ENCODE results near the gene CDC42SE2. TPM values are rescaled to one million over a fixed set of nuclear protein-coding genes. Genes with fewer than 3 reads are reported as not detected.
A peak's percentile ranks its signal among the peaks of the same experiment; 100 is the strongest.

Gene CDC42SE2
- total and polyA plus RNA-seq, 2 of the 4 experiments (the other 2 are of a cell fraction): 12.5 to 19.4 TPM

GRCh38 chr5:131258733-131259132, 5.1 kb upstream of the CDC42SE2 start:
- DNase-seq (no peak), ATAC-seq (ENCODE audit: low read depth) (no peak)
- ChIA-PET POLR2A (ENCODE audit: unreplicated experiment) (interaction anchor here (0.6 kb wide), 1 partner anchor 96 kb away, joined by 6 read pairs; no protein-coding TSS in a partner anchor), CTCF (interaction anchor here (0.6 kb wide), 1 partner anchor 164 kb away, joined by 3 read pairs; no protein-coding TSS in a partner anchor)
- Histone ChIP-seq H2BK15ac (ENCODE audit: low read depth, low read length) (peak overlapping the region; percentile 89; the same call in 2 of the 3 replicates), H3K4me3 (ENCODE audit: insufficient read depth, low read depth, low read length) (no peak overlapping the region), H4K5ac (ENCODE audit: low read depth, low read length) (no peak overlapping the region), H4K8ac (ENCODE audit: low read depth in 2 of 2, low read length in 2 of 2) (peak overlapping the region; percentile 78 to 85; a peak in 2 of 4 replicates), H3K9me3 (ENCODE audit: control insufficient read depth, insufficient read depth, low read length) (no peaks in the 10 kb centered on the region), H3K79me1 (ENCODE audit: low read depth in 1 of 2, low read length in 2 of 2) (0 out of 4 replicates have a peak, but pooled peaks cover 3 to 5% of the 10 kb centered on the region in 2 experiments), H2BK20ac (ENCODE audit: low read depth, low read length) (peak overlapping the region; percentile 87; the same call in 1 of the 2 replicates), H3K27ac (ENCODE audit: insufficient read depth, low read length) (peak overlapping the region; percentile 9; the same call in 1 of the 2 replicates), H3K18ac (ENCODE audit: low read depth, low read length) (peak overlapping the region; percentile 97; the same call in 1 of the 2 replicates), H4K20me1 (ENCODE audit: insufficient read depth, low read length) (no peaks in the 10 kb centered on the region), H4K91ac (ENCODE audit: insufficient read depth, low read depth, low read length) (peak overlapping the region; percentile 77), H3K56ac (ENCODE audit: extremely low read depth, insufficient read depth, low read length) (no peak overlapping the region; the same call in 1 of the 2 replicates), H3K9ac (ENCODE audit: low read depth, low read length) (no peak overlapping the region), H2AK5ac (ENCODE audit: low read depth, low read length) (0 out of 2 replicates have a peak overlapping the region, but pooled peaks have one; percentile 61), H3K9me1 (ENCODE audit: insufficient read depth, low read length) (peaks cover 6% of the 10 kb centered on the region; the same call in 1 of the 2 replicates), H2AFZ (replicated peaks; ENCODE audit: low read length, poor library complexity) (no peak overlapping the region), H3K4me1 (ENCODE audit: control insufficient read depth, insufficient read depth, low read length) (peaks cover 13% of the 10 kb centered on the region), H2AK9ac (replicated peaks; ENCODE audit: low read depth, low read length, poor library complexity) (no peak overlapping the region), H2BK120ac (ENCODE audit: low read depth, low read length) (peak overlapping the region; percentile 81), H3K23ac (ENCODE audit: low read depth, low read length) (peak overlapping the region; percentile 5; the same call in 1 of the 2 replicates), H3K4me2 (ENCODE audit: low read depth, low read length) (no peak overlapping the region; the same call in 1 of the 2 replicates), H3K36me3 (ENCODE audit: control insufficient read depth, insufficient read depth, low read length) (no peaks in the 10 kb centered on the region), H3K27me3 (ENCODE audit: control insufficient read depth, insufficient read depth, low read length) (no peaks in the 10 kb centered on the region), H3K4ac (ENCODE audit: low read depth, low read length) (peak overlapping the region; percentile 83), H3K14ac (replicated peaks; ENCODE audit: low read depth, low read length) (peak overlapping the region; percentile 74; the same call in 1 of the 2 replicates), H2BK5ac (ENCODE audit: low read depth, low read length, poor library complexity, severe bottlenecking) (peak overlapping the region; percentile 64)
- in situ Hi-C loops (cut with MboI; ENCODE audit: low sequenced_read_pairs): no loop called here
- intact Hi-C loops (cut with micrococcal nuclease): no loop called here
- TF ChIP-seq RFX5 (IDR thresholded peaks at IDR 0.05; ENCODE audit: low read depth, low read length) (no peak), MAZ (IDR thresholded peaks at IDR 0.05; ENCODE audit: borderline replicate concordance, low read depth, low read length) (no peak), NFE2L2 (IDR thresholded peaks at IDR 0.05; ENCODE audit: low read depth, low read length) (no peak), CTCF (conservative IDR thresholded peaks at IDR 0.05; ENCODE audit: low read depth, low read length) (no peak)
- BruUV-seq (replicated peaks): no TSS peak
- dilution Hi-C loops (cut with HindIII; ENCODE audit: low sequenced_read_pairs, unreplicated experiment): no loop called here
- no CpG with 5 or more reads among the region's 2 CpGs for WGBS, 2 experiments (ENCODE audit: extremely low coverage in 2 of 2, insufficient read length in 1 of 2)
